Body of pancreas (tissue), 4 donors: ENCODE measurements around the gene SLC29A1.
A peak's percentile ranks its signal among the peaks of the same experiment; 100 is the strongest.

Experiments used
- POLR2A ChIP-seq, 3 donors: fragments of 450-650 bp; IDR thresholded peaks; one replicate each; pipeline ENCODE4 v1.6.1; 2016; ENCODE audit warnings: antibody characterized with exemption in 3 of 3, mild to moderate bottlenecking in 2 of 3
- TF ChIP-seq, protein P1 (sequence below), 7 experiments: fragments of 450-650 bp in 4 of 7; fragments of 200-600 bp in 3 of 7; sonication (generic) in 3 of 7; IDR thresholded peaks; one replicate each; pipeline ENCODE4 v1.5.1; 2016 to 2019; ENCODE audit warnings: antibody characterized with exemption in 7 of 7

DNA sequence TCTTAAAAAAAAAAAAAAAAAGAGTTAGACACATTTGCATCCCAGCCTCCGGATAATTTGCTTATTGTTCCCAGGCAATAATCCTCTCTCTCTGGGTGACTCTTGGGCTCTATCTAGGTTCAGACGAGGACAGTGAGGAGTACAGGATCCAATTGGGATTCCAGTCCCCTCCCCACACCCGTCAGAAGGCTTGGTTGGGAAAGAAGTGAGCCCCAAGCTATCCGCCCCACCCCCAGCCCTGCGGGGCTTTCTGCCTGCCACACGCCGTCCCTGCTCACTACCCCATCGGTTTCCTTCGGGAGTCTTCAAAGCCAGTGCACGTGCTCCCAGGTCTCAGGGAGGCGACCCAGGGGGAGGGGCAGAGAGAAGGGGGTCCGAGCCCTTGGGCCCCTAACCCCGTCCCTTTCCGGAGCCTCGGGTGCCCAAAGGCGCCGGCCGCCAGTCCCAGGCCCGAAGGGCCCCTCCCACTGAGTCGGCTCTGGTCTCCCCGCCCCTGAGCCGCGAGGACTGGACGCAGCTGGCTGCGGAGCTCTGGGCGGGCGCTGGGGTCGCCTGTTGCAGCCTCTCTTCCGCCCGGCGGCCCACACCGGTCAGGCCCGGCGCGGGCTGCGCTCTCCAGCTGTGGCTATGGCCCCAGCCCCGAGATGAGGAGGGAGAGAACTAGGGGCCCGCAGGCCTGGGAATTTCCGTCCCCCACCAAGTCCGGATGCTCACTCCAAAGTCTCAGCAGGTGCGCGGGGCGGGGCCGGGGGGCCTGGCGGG is 4.2 kb upstream of the SLC29A1 start:
- peak; percentile 86 to 92 (median 87) for TF ChIP-seq POLR2A (IDR thresholded peaks at IDR 0.05)
- TF ChIP-seq, protein P1, sequence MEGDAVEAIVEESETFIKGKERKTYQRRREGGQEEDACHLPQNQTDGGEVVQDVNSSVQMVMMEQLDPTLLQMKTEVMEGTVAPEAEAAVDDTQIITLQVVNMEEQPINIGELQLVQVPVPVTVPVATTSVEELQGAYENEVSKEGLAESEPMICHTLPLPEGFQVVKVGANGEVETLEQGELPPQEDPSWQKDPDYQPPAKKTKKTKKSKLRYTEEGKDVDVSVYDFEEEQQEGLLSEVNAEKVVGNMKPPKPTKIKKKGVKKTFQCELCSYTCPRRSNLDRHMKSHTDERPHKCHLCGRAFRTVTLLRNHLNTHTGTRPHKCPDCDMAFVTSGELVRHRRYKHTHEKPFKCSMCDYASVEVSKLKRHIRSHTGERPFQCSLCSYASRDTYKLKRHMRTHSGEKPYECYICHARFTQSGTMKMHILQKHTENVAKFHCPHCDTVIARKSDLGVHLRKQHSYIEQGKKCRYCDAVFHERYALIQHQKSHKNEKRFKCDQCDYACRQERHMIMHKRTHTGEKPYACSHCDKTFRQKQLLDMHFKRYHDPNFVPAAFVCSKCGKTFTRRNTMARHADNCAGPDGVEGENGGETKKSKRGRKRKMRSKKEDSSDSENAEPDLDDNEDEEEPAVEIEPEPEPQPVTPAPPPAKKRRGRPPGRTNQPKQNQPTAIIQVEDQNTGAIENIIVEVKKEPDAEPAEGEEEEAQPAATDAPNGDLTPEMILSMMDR (IDR thresholded peaks at IDR 0.05) = no peak
